ENCODE measurements around the gene CHKA. TPM values are rescaled to one million over a fixed set of nuclear protein-coding genes. Genes with fewer than 3 reads are reported as not detected.

The CHKA gene
- total RNA-seq: 10 to 100 TPM; 10.9 to 13.8 TPM
- long read RNA-seq, donor 1, partial matches to known transcripts: 1 of 4 reads
- long read RNA-seq, donor 1, other reads (novel, unspliced or antisense): 1 of 4 reads
- long read RNA-seq, donor 2: 0 reads

DNA sequence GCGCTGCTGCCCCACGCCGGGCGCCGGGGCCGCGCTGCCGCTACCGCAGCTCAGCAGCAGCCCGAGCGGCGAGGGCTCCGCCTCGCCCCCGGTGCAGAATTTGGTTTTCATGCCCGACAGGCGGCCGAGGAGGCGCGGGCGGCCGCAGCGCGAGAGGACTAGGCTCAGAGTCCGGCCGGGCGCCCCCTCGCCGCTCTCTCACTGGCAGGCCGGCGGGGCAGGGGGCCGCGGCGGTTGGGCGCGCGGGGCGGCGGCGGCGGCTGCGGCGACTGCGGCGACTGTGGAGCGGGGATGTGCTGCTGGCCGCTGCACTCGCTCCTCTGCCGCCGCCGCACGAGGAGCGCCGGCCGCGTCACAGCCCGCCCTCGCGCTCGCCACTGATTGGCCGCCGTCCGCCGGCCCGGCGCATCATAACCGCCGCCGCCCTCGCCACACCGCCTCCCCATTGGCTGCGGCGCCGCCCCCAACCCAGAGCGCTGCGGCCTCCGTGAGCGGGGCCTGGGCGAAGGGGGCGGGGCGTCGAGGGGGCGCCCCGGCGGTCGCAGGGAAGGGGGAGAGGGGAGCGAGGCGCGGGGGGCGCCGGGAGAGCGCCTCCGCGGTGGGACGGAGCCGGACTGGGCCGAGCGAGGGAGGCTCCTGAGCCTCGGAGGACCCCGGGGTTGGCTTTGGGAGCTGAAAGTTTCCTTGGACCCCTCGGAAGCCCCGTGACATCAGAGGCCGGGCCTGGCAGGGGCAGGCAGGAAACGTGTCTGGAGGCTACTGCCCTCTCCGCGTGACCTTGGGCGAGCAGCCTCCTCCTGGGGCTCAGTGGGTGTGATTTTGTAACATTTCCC is at the start of gene CHKA:
CHKA (minus strand) TSS at position 322 of the 833 bp plus-strand sequence; CDS start at position 111, 211 bp downstream.
- DNase-seq (ENCODE audit: low spot score): peak; percentile 97
- intact Hi-C loops (cut with DNase I): no loop called here

DNA sequence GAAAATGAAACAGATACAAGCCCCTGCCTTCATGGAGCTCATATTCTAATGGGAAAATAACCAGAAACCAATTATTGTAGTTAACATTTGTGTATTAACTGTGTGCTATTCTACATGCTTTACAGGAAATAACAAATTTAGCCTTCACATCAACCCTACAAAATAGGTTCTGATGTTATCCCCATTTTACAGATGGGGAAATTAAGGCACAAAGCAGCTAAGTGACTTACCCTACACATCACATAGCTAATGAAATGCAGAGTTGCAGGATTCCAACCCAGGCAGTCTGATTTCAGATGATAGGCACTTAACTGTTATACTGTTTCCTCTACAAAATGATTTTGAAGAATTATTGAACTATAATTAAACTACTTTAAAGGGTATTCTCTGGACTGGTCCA is 48.3 kb upstream of the CHKA start:
- intact Hi-C loops (cut with DNase I): no loop called here
- DNase-seq (ENCODE audit: low spot score): no peak

- no peak for DNase-seq (ENCODE audit: low spot score)
- intact Hi-C loops (cut with DNase I): no loop called here
Measured at GRCh38 chr11:68168694-68169093, 47.5 kb upstream of the CHKA start.

GRCh38 chr11:68167474-68167873 is 46.3 kb upstream of the CHKA start:
- no peak for DNase-seq (ENCODE audit: low spot score)
- intact Hi-C loops (cut with DNase I): no loop called here

DNA sequence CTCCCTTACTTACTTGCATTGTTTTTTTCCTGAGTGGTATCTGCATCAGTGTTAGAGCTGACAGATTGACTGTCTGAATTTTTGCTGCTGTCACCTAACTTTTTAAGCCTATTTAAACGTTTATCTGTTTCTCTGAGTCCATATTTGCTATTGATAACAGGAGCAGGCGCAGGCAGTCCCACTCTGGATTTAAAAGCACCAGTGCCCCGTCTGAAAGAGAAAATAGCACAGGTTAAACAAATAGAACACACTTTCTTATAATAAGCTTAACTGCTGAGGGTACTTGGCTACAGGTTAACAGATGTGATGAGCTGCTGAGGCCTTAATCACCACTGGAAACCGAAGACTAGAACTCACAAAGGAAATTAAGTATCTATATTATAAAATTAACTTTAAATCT is 45.8 kb upstream of the CHKA start:
- DNase-seq (ENCODE audit: low spot score): no peak
- intact Hi-C loops (cut with DNase I): no loop called here

DNA sequence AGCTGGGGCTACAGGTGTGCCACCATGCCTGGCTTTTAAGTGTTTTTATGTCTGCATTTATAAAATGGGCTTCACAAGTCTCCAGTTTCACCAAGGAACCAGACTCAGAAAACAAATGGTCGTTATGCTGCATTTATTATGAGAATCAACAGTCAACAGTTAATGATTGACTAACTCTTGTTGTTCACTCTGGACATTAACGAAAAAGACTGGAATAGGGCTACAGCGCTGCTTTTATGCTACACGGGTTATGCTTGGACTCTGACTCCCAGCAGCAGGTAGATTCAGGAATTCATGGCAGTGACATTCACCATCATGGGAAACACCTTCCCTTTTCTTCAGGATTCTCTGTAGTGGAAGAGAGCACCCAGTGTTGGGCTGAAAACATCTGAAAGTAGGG is 44.4 kb upstream of the CHKA start:
- intact Hi-C loops (cut with DNase I): no loop called here
- no peak for DNase-seq (ENCODE audit: low spot score)

GRCh38 chr11:68164437-68164836 is 43.2 kb upstream of the CHKA start:
- intact Hi-C loops (cut with DNase I): no loop called here
- no peak for DNase-seq (ENCODE audit: low spot score)

DNA sequence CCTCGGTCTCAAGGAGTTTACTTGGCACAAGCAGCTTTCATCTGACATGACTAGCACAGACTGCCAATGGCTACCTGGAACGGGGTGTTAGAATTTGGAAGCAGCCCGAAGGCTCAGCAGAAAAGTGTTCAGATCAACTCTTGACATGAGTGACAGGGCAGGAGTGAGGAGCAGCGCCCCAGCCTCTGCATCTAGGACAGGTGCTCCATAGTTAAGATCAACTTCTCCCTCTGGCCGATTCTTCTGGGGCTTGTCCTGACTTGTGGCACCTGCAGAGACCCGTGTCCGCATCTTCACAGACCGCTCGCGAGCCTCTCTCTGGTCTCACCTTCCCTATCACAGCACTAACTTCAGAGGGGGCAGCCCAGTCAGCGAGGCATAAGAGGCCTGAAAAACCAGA is 42.5 kb upstream of the CHKA start:
- no peak for DNase-seq (ENCODE audit: low spot score)
- intact Hi-C loops (cut with DNase I): no loop called here

DNA sequence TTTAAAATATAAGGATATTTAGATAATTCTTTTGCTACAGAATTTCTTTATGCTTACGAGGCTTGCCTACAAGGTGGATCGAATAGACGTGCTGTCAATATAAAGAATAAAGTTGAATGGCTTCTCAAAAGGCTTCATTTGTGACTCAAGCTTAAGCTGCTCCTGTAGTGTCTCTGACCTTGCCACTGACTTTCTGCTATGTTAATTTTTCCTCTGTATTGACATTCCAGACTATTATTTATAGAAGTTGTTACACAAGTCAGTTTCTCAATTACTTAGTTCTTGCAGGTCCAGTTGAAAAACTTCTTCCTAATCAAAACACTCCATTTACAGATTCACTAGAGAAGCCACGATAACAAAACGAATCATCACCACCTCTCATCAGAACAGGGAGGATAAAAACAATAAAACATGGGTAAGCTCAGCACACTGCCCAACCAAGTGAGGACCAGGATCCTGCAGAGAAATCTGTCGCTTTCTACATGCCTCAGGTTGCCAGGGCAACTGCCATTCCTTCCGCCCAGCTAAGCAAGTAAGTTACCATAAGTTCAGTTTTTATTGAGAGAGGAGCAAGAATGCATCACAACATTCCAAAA is 39.0 kb upstream of the CHKA start:
- DNase-seq (ENCODE audit: low spot score): no peak
- intact Hi-C loops (cut with DNase I): no loop called here

GRCh38 chr11:68159665-68160064 is 38.5 kb upstream of the CHKA start:
- intact Hi-C loops (cut with DNase I): no loop called here
- no peak for DNase-seq (ENCODE audit: low spot score)

- no peak for DNase-seq (ENCODE audit: low spot score)
- intact Hi-C loops (cut with DNase I): no loop called here
Measured at GRCh38 chr11:68159161-68159560, 38.0 kb upstream of the CHKA start.

GRCh38 chr11:68158580-68158979 is 37.4 kb upstream of the CHKA start:
- intact Hi-C loops (cut with DNase I): no loop called here
- no peak for DNase-seq (ENCODE audit: low spot score)

DNA sequence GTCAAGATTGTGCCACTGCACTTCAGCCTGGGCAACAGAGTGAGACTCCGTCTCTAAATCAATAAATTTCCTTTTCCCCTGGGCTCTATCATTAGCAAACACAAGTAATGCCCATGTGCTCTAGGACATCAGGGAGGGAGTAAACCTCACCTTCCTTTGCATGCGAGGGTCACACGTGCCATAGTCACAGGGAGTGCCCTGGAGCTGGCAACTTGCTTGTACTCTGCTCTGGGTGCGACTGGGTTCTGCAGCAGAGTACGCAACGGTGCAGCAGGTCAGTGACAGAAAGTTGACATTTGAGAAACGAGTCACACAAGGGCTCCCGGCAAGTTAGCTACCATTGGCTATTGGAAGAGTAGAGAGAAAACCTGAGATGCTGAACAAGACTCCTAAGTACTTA is 32.6 kb upstream of the CHKA start:
- intact Hi-C loops (cut with DNase I): no loop called here
- DNase-seq (ENCODE audit: low spot score): no peak

DNA sequence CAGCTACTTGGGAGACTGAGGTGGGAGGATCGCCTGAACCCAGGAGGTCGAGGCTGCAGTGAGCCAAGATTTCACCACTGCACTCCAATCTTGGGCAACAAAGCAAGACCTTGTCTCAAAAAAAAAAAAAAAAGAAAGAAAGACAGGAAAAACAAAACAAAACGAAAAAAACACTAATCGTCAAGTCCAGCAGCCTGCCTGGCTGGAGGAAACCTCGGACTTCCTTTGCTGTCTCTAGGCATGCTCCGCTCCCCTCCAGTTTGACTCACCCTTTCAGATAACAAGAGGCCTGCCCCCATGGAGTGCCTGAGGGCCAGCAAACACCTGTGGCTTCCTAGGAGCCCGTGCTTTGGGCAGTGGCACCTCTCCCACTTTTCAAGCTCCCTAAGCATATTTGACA is 28.8 kb upstream of the CHKA start:
- DNase-seq (ENCODE audit: low spot score): no peak
- intact Hi-C loops (cut with DNase I): no loop called here

DNA sequence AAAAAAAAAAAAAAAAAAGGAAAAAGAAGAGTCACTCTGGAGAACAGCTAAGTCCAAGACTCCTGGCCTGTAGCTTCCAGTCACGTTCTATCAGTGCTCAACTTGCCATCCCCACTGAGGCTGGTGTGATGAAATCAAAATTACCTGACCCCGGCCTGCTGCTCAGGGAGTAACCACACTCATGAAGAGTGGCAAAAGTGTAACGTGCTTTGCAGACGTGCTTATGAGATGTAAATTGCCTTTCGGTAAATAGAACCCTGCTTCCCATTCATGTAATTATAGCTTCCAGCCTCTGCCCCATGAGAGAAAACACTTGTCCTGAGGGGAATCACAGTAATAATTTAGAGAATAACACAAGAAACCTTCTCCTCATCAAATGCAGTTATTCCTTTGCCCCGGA is 28.2 kb upstream of the CHKA start:
- DNase-seq (ENCODE audit: low spot score): no peak
- intact Hi-C loops (cut with DNase I): no loop called here

DNA sequence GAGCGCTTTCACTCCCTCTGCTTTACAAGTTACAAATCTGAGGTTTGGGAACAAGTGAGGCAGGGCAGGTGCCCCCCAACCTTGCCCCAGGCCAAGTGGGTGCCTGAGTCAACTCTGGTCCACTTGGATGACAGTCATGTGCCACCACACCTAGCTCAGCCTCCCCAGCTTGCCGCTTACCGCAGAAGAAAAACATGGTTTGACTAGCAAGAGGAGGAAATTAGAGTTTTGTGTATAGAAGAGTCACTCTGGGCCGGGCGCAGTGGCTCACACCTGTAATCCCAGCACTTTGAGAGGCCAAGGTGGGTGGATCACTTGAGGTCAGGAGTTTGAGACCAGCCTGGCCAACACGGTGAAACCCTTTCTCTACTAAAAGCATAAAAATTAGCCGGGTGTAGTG is 27.7 kb upstream of the CHKA start:
- no peak for DNase-seq (ENCODE audit: low spot score)
- intact Hi-C loops (cut with DNase I): no loop called here

GRCh38 chr11:68148071-68148805 is 27.1 kb upstream of the CHKA start:
- no peak for DNase-seq (ENCODE audit: low spot score)
- intact Hi-C loops (cut with DNase I): no loop called here

GRCh38 chr11:68146704-68147474 is 25.7 kb upstream of the CHKA start:
- DNase-seq (ENCODE audit: low spot score): no peak
- intact Hi-C loops (cut with DNase I): no loop called here

DNA sequence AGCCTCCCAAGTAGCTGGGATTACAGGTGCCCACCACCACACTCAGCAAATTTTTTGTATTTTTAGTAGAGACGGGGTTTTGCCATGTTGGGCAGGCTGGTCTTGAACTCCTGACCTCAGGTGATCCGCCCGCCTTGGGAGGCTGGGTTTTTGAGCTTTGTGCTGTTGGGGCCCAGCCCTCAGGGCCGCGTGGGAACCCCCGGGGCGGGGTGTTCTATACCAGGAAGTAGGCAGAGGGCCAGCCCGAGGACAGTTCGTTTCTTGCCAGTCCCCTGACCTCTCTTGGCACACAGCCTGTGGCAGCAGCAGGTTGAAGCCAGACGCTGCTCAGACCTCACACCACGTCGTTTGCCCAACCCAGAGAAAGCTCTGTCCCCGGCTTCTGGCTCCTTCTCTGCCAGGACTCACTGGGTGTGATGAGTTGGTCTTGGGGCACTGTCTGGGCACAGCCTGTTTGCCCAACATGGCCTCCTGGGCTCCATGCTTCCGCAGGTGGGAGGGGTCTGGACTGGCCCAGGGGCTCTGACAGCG is 24.9 kb upstream of the CHKA start:
- peak; percentile 95 for DNase-seq (ENCODE audit: low spot score)
- intact Hi-C loops (cut with DNase I): no loop called here

Measured in posterior vena cava (tissue), 2 donors.